ENCODE measurements around the gene ZDHHC11. TPM values are rescaled to one million over a fixed set of nuclear protein-coding genes. Genes with fewer than 3 reads are reported as not detected.

Gene ZDHHC11
- polyA plus RNA-seq, 1 donor (not counting 4 experiments of a cell fraction or from before 2014, with no cell fraction given) = 0.33 TPM

GRCh38 chr5:746258-746761 lies 104.5 kb downstream of the ZDHHC11 start:
- H3K79me2 ChIP-seq (ENCODE audit: control insufficient read depth, insufficient read depth, low read length) = no peaks in the 10 kb centered on the region
- no peak overlapping the region for H3K4me3 ChIP-seq (ENCODE audit: control insufficient read depth in 2 of 3, extremely low read depth in 1 of 3, insufficient read depth in 2 of 3, low read depth in 1 of 3, low read length in 3 of 3)
- H2AFZ ChIP-seq (ENCODE audit: control insufficient read depth, low read length) = no peak overlapping the region
- H3K9me3 ChIP-seq (ENCODE audit: control insufficient read depth, low read depth, low read length) = no peaks in the 10 kb centered on the region
- H3K9ac ChIP-seq (ENCODE audit: control insufficient read depth, extremely low read depth, insufficient read depth, low read length) = no peak overlapping the region
- TF ChIP-seq CTCF (optimal IDR thresholded peaks at IDR 0.05 in 1 of 3, IDR thresholded peaks at IDR 0.05 in 1 of 3, conservative IDR thresholded peaks at IDR 0.05 in 1 of 3; ENCODE audit: extremely low read depth in 1 of 3, insufficient read depth in 2 of 3, low read length in 3 of 3) (no peak), EZH2 (IDR thresholded peaks at IDR 0.05; ENCODE audit: low read length) (no peak)
- dilution Hi-C loops (cut with MboI; ENCODE audit: extremely low pct_ligation_motif_present, low sequenced_read_pairs) = no loop called here
- H3K36me3 ChIP-seq (ENCODE audit: control insufficient read depth in 2 of 2, extremely low read depth in 1 of 2, insufficient read depth in 2 of 2, low read length in 2 of 2) = no peaks in the 10 kb centered on the region
- H3K9me1 ChIP-seq (ENCODE audit: control insufficient read depth, extremely low read depth, insufficient read depth, low read length) = no peaks in the 10 kb centered on the region
- no peaks in the 10 kb centered on the region for H3K27me3 ChIP-seq (ENCODE audit: control insufficient read depth, extremely low read depth, insufficient read depth, low read length)
- no peaks in the 10 kb centered on the region for H3K4me1 ChIP-seq (ENCODE audit: control insufficient read depth, extremely low read depth, insufficient read depth, low read length)
- H4K20me1 ChIP-seq (ENCODE audit: control insufficient read depth, extremely low read depth, insufficient read depth, low read length) = no peaks in the 10 kb centered on the region
- H3K4me2 ChIP-seq (ENCODE audit: control insufficient read depth, extremely low read depth, insufficient read depth, low read depth, low read length) = no peak overlapping the region
- no peak for FAIRE-seq
- no peak for DNase-seq (ENCODE audit: low read depth, low spot score)
- H3K27ac ChIP-seq (ENCODE audit: control insufficient read depth, insufficient read depth, low read length) = no peak overlapping the region

Other genes with a start within 250 kb of the ZDHHC11 start
- gene CEP72, start 238.6 kb downstream of the ZDHHC11 start, polyA plus RNA-seq = 4.0 to 4.5 TPM (median 4.3 TPM) in 3 replicates
- 0.88 to 2.5 TPM (median 1.1 TPM) in 3 replicates for gene TPPP, start 157.6 kb downstream of the ZDHHC11 start, polyA plus RNA-seq
- gene ZDHHC11B, start 66.3 kb downstream of the ZDHHC11 start, polyA plus RNA-seq = 0.14 to 0.18 TPM in 2 of 3 replicates, not detected in the other
- 9.0 to 14.4 TPM (median 10.1 TPM) in 3 replicates for gene BRD9, start 41.8 kb upstream of the ZDHHC11 start, polyA plus RNA-seq
- gene TRIP13, start 41.9 kb upstream of the ZDHHC11 start, polyA plus RNA-seq = 11.2 to 37.8 TPM (median 26.1 TPM) in 3 replicates
- gene NKD2, start 157.8 kb upstream of the ZDHHC11 start, polyA plus RNA-seq = 0.13 TPM in 1 of 3 replicates, not detected in the others

Data from keratinocyte (primary cell).